H1 (cell line): ENCODE measurements around the gene ABHD10. TPM values are rescaled to one million over a fixed set of nuclear protein-coding genes. Genes with fewer than 3 reads are reported as not detected.

ENCODE experiments used
- CTCF ChIA-PET: fragments of 300-600 bp; sonication (Branson Sonifier 250); formaldehyde crosslinking; loops from one replicate; lab custom pipeline; 2021; ENCODE audit not compliant: partially characterized antibody; lab: Charles Lee
- POLR2A ChIA-PET: fragments of 300-600 bp; sonication (Branson Sonifier 250); formaldehyde crosslinking; loops from one replicate; lab custom pipeline; 2021; ENCODE audit warnings: inconsistent platforms; ENCODE audit not compliant: partially characterized antibody; lab: Charles Lee
- DNase-seq, 2 experiments: peaks; one replicate each; pipeline versions ENCODE4 v3.0.0 to v3.0.0-alpha.2; 2010 to 2022; ENCODE audit warnings: low spot score in 2 of 2, low read depth in 1 of 2, mixed read lengths in 1 of 2
- FAIRE-seq: peaks from 2 replicates; lab custom pipeline; 2011; peaks lifted over from hg19 to GRCh38; lab: Jason Lieb, UNC
- H2AFZ ChIP-seq: 2 replicates; pipeline ENCODE4 v1.8.1; 2012; ENCODE audit warnings: low read length, inconsistent platforms
- H2AK5ac ChIP-seq: 2 replicates; pipeline ENCODE4 v1.6.1; 2013; ENCODE audit warnings: low read depth, low read length
- H2BK120ac ChIP-seq: replicated peaks from 2 replicates; pipeline ENCODE3; 2013; ENCODE audit warnings: low read depth, low read length, inconsistent platforms
- H2BK12ac ChIP-seq: 2 replicates; pipeline ENCODE4 v1.6.1; 2013; ENCODE audit warnings: low read depth, low read length
- H2BK15ac ChIP-seq: 2 replicates; pipeline ENCODE4 v1.6.1; 2013; ENCODE audit warnings: low read length
- H2BK20ac ChIP-seq: 2 replicates; pipeline ENCODE4 v1.6.1; 2013; ENCODE audit warnings: low read length
- H2BK5ac ChIP-seq: 2 replicates; pipeline ENCODE4 v1.6.1; 2013; ENCODE audit warnings: low read depth, low read length
- H3K14ac ChIP-seq: 2 replicates; pipeline ENCODE4 v1.6.1; 2013; ENCODE audit warnings: inconsistent platforms; ENCODE audit not compliant: insufficient read length
- H3K18ac ChIP-seq: 2 replicates; pipeline ENCODE4 v1.6.1; 2013; ENCODE audit warnings: low read length; ENCODE audit errors: extremely low read depth
- H3K23ac ChIP-seq: 2 replicates; pipeline ENCODE4 v1.6.1; 2013; ENCODE audit warnings: inconsistent platforms; ENCODE audit not compliant: insufficient read length
- H3K23me2 ChIP-seq: 2 replicates; pipeline ENCODE4 v1.6.1; 2013; ENCODE audit warnings: low read depth, low read length
- H3K27ac ChIP-seq: 2 replicates; pipeline ENCODE4 v1.6.1; 2011; ENCODE audit warnings: low read depth, low read length, inconsistent platforms
- H3K27me3 ChIP-seq, 4 experiments: replicated peaks in 1 of 4; 1 replicate in 1 of 4; 2 replicates in 3 of 4; pipeline versions ENCODE4 v1.6.1 to v1.8.1; 2011 to 2013; ENCODE audit warnings: low read length in 3 of 4, mild to moderate bottlenecking in 3 of 4, inconsistent platforms in 2 of 4, mixed read lengths in 2 of 4, moderate library complexity in 1 of 4; ENCODE audit not compliant: control insufficient read depth in 3 of 4, insufficient read depth in 3 of 4; ENCODE audit errors: extremely low read depth in 1 of 4
- H3K36me3 ChIP-seq, 4 experiments: 2 replicates each; pipeline versions ENCODE4 v1.6.1 to v1.8.1; 2011 to 2013; ENCODE audit warnings: mild to moderate bottlenecking in 4 of 4, low read length in 3 of 4, moderate library complexity in 2 of 4, control low read depth in 1 of 4, inconsistent platforms in 1 of 4; ENCODE audit not compliant: insufficient read depth in 4 of 4, control insufficient read depth in 2 of 4
- H3K4ac ChIP-seq: replicated peaks from 2 replicates; pipeline ENCODE3; 2013; ENCODE audit warnings: low read length, low read depth, mixed read lengths, inconsistent platforms; ENCODE audit not compliant: insufficient read length
- H3K4me1 ChIP-seq, 4 experiments: replicated peaks in 1 of 4; 1 replicate in 1 of 4; 2 replicates in 3 of 4; pipeline versions ENCODE4 v1.6.1 to v1.8.1; 2011 to 2013; ENCODE audit warnings: low read length in 3 of 4, inconsistent platforms in 2 of 4, mixed read lengths in 1 of 4; ENCODE audit not compliant: insufficient read depth in 4 of 4, control insufficient read depth in 3 of 4
- H3K4me2 ChIP-seq, 2 experiments: 2 replicates each; pipeline versions ENCODE4 v1.6.1 to v1.8.1; 2011 to 2013; ENCODE audit warnings: low read depth in 2 of 2, low read length in 2 of 2, control low read depth in 1 of 2, inconsistent platforms in 1 of 2, mild to moderate bottlenecking in 1 of 2; ENCODE audit not compliant: insufficient read depth in 1 of 2
- H3K4me3 ChIP-seq, 4 experiments: fragments of 200-600, 300-600 bp in 1 of 4; sonication (generic), shearing (Covaris generic), sonication (Bioruptor Twin) in 1 of 4; 2 replicates each; pipeline versions ENCODE4 v1.5.1 to v1.8.1; 2011 to 2016; ENCODE audit warnings: low read length in 4 of 4, low read depth in 3 of 4, control low read depth in 2 of 4, inconsistent platforms in 2 of 4, mild to moderate bottlenecking in 2 of 4, mixed read lengths in 1 of 4, moderate library complexity in 1 of 4; ENCODE audit not compliant: insufficient read depth in 2 of 4; ENCODE audit errors: extremely low read depth in 1 of 4
- H3K56ac ChIP-seq: replicated peaks from 2 replicates; pipeline ENCODE3; 2013; ENCODE audit warnings: low read depth, mild to moderate bottlenecking, mixed read lengths, low read length, inconsistent platforms; ENCODE audit not compliant: insufficient read length
- H3K79me1 ChIP-seq: 2 replicates; pipeline ENCODE4 v1.6.1; 2013; ENCODE audit warnings: low read depth, low read length, control low read depth
- H3K79me2 ChIP-seq, 2 experiments: 2 replicates each; pipeline versions ENCODE4 v1.6.1 to v1.8.1; 2012 to 2013; ENCODE audit warnings: low read length in 2 of 2, mild to moderate bottlenecking in 2 of 2, inconsistent platforms in 1 of 2; ENCODE audit not compliant: insufficient read depth in 2 of 2, control insufficient read depth in 1 of 2
- H3K9ac ChIP-seq, 4 experiments: replicated peaks in 1 of 4; 1 replicate in 1 of 4; 2 replicates in 3 of 4; pipeline versions ENCODE4 v1.6.1 to v1.8.1; 2011 to 2013; ENCODE audit warnings: low read depth in 3 of 4, low read length in 3 of 4, control low read depth in 2 of 4, mild to moderate bottlenecking in 2 of 4, moderate library complexity in 2 of 4, inconsistent platforms in 1 of 4; ENCODE audit errors: extremely low read depth in 1 of 4
- H3K9me3 ChIP-seq, 2 experiments: 2 replicates each; pipeline versions ENCODE4 v1.6.1 to v1.8.1; 2012 to 2013; ENCODE audit warnings: mild to moderate bottlenecking in 2 of 2, moderate library complexity in 2 of 2, control low read depth in 1 of 2, inconsistent platforms in 1 of 2, low read depth in 1 of 2, low read length in 1 of 2, mixed read lengths in 1 of 2; ENCODE audit not compliant: insufficient read depth in 2 of 2
- H4K20me1 ChIP-seq, 2 experiments: replicated peaks in 1 of 2; 2 replicates each; pipeline versions ENCODE3 to v1.8.1; 2011 to 2013; ENCODE audit warnings: inconsistent platforms in 2 of 2, low read length in 2 of 2, mild to moderate bottlenecking in 1 of 2; ENCODE audit not compliant: insufficient read depth in 2 of 2, control insufficient read depth in 1 of 2
- H4K5ac ChIP-seq: 2 replicates; pipeline ENCODE4 v1.6.1; 2013; ENCODE audit warnings: low read length, low read depth, mixed read lengths, inconsistent platforms; ENCODE audit not compliant: insufficient read length
- H4K8ac ChIP-seq: 2 replicates; pipeline ENCODE4 v1.8.0; 2013; ENCODE audit warnings: mild to moderate bottlenecking, moderate library complexity, low read length, inconsistent platforms; ENCODE audit not compliant: insufficient read depth; ENCODE audit errors: extremely low read depth
- H4K91ac ChIP-seq: replicated peaks from 2 replicates; pipeline ENCODE3; 2013; ENCODE audit warnings: low read length, mixed read lengths, inconsistent platforms; ENCODE audit not compliant: insufficient read length
- ATF3 ChIP-seq: IDR thresholded peaks from 2 replicates; pipeline ENCODE4 v1.6.1; 2011; ENCODE audit warnings: low read depth, mild to moderate bottlenecking, low read length; ENCODE audit not compliant: insufficient read depth
- CEBPB ChIP-seq: IDR thresholded peaks from 2 replicates; pipeline ENCODE4 v1.6.1; 2012; ENCODE audit warnings: low read depth, low read length
- CHD2 ChIP-seq: IDR thresholded peaks from 2 replicates; pipeline ENCODE4 v1.6.1; 2012; ENCODE audit warnings: low read length, improper control_type of control experiment
- CTCF ChIP-seq, 3 experiments: IDR thresholded peaks; 1 replicate in 2 of 3; 2 replicates in 1 of 3; pipeline versions ENCODE4 v1.5.1 to v1.6.1; 2011; ENCODE audit warnings: low read length in 3 of 3, mild to moderate bottlenecking in 3 of 3, inconsistent platforms in 2 of 3, low read depth in 1 of 3, moderate library complexity in 1 of 3; ENCODE audit not compliant: insufficient read depth in 1 of 3; ENCODE audit errors: control extremely low read depth in 1 of 3
- HDAC6 ChIP-seq: IDR thresholded peaks from one replicate; pipeline ENCODE4 v1.7.1; 2012; ENCODE audit warnings: low read depth, mild to moderate bottlenecking, inconsistent platforms, low read length, moderate library complexity
- POLR2A ChIP-seq, 2 experiments: IDR thresholded peaks; 1 replicate in 1 of 2; 2 replicates in 1 of 2; pipeline ENCODE4 v1.6.1; 2011; ENCODE audit warnings: low read depth in 2 of 2, low read length in 2 of 2, mild to moderate bottlenecking in 2 of 2; ENCODE audit errors: control extremely low read depth in 1 of 2
- RBBP5 ChIP-seq: IDR thresholded peaks from 2 replicates; pipeline ENCODE4 v1.7.1; 2012; ENCODE audit warnings: low read depth, mild to moderate bottlenecking, inconsistent platforms, low read length, moderate library complexity, borderline replicate concordance
- SIN3A ChIP-seq, 2 experiments: IDR thresholded peaks in 1 of 2; conservative IDR thresholded peaks in 1 of 2; 2 replicates each; pipeline ENCODE4 v1.6.1; 2011 to 2012; ENCODE audit warnings: low read length in 2 of 2, improper control_type of control experiment in 1 of 2, low read depth in 1 of 2, mild to moderate bottlenecking in 1 of 2
- SIX5 ChIP-seq: IDR thresholded peaks from 2 replicates; pipeline ENCODE4 v1.6.1; 2011; ENCODE audit warnings: mild to moderate bottlenecking, low read depth, low read length
- SP2 ChIP-seq: IDR thresholded peaks from 2 replicates; pipeline ENCODE4 v1.6.1; 2012; ENCODE audit warnings: mild to moderate bottlenecking, low read length, inconsistent platforms
- WGBS, 2 experiments: shearing (Covaris generic) in 1 of 2; methylation state at CpG; one replicate each; pipeline versions ENCODE4 v1.1.6 to v1.1.7; 2013 to 2015; ENCODE audit warnings: low lambda C conversion rate in 2 of 2, mixed read lengths in 2 of 2, inconsistent platforms in 1 of 2, low coverage in 1 of 2, missing lambda C conversion rate in 1 of 2; ENCODE audit not compliant: insufficient replicate concordance in 2 of 2, insufficient coverage in 1 of 2, insufficient read length in 1 of 2; ENCODE audit errors: extremely low coverage in 1 of 2, missing lambda C conversion rate in 1 of 2; 5-methylcytosine and 5-hydroxymethylcytosine counted together
- polyA plus RNA-seq, 7 experiments: library from polyadenylated mRNA; depleted of rRNA in 3 of 7; stranded (reverse) in 5 of 7; unstranded in 2 of 7; fragments of >200 nt in 5 of 7; fragments of 200-250 nt in 2 of 7; gene quantifications; 1 replicate in 5 of 7; 2 replicates in 1 of 7; 4 replicates in 1 of 7; pipeline versions ENCODE4 v1.2.1 to v1.2.3, GENCODE V29; 2011 to 2013; ENCODE audit warnings: missing spikeins in 2 of 7, mixed read lengths in 2 of 7
- total RNA-seq: library from RNA; stranded (reverse); fragmentation: NEBNext Ultra II Directional; extraction: Animal tissue kit (Norgen Biotek cat#: 25700); gene quantifications from 2 replicates; pipeline ENCODE4 v1.2.1, GENCODE V29; 2021

The ABHD10 gene
- total and polyA plus RNA-seq, 2 of the 8 experiments (the other 6 are each of a cell fraction or from before 2014, with no cell fraction given): 10.9 to 24.6 TPM

- Histone ChIP-seq H3K18ac (no peak overlapping the region), H3K23me2 (no peaks in the 10 kb centered on the region), H3K79me2 (no peaks in the 10 kb centered on the region), H4K20me1 (no peaks in the 10 kb centered on the region), H3K36me3 (no peaks in the 10 kb centered on the region), H3K4me2 (no peak overlapping the region), H2BK120ac (no peak overlapping the region), H4K5ac (no peak overlapping the region), H3K27ac (no peak overlapping the region), H3K4me1 (peaks cover 0 to 4% (median 0%) of the 10 kb centered on the region in 4 experiments; a peak in 1 of 7 replicates), H2BK5ac (no peak overlapping the region), H3K4ac (no peak overlapping the region), H3K56ac (no peak overlapping the region), H2AFZ (no peak overlapping the region), H3K9ac (no peak overlapping the region), H3K27me3 (no peaks in the 10 kb centered on the region), H4K8ac (no peak overlapping the region), H2AK5ac (no peak overlapping the region), H2BK12ac (no peak overlapping the region; the same call in 1 of the 2 replicates), H3K4me3 (no peak overlapping the region), H2BK20ac (no peak overlapping the region), H3K23ac (no peak overlapping the region), H3K9me3 (no peaks in the 10 kb centered on the region), H4K91ac (no peak overlapping the region), H2BK15ac (no peak overlapping the region), H3K79me1 (no peaks in the 10 kb centered on the region), H3K14ac (no peak overlapping the region)
- no peak for FAIRE-seq
- TF ChIP-seq RBBP5 (no peak), CEBPB (no peak), SP2 (no peak), CHD2 (no peak), SIN3A (conservative IDR thresholded peaks at IDR 0.05 in 1 of 2, IDR thresholded peaks at IDR 0.05 in 1 of 2; ENCODE audit: low read depth in 1 of 2, low read length in 2 of 2) (no peak), SIX5 (no peak), ATF3 (no peak), POLR2A (IDR thresholded peaks at IDR 0.05; ENCODE audit: control extremely low read depth in 1 of 2, low read depth in 2 of 2, low read length in 2 of 2) (no peak), HDAC6 (no peak), CTCF (IDR thresholded peaks at IDR 0.05; ENCODE audit: control extremely low read depth in 1 of 3, insufficient read depth in 1 of 3, low read depth in 1 of 3, low read length in 3 of 3) (no peak)
- POLR2A ChIA-PET: no interaction called here
- CTCF ChIA-PET: no interaction called here
- 90% methylated on average over 9 of the region's 9 CpGs; no CpG with 5 or more reads in 1 of the 2 experiments for WGBS, 2 experiments
- no peak for DNase-seq
These were observed 30.0 kb upstream of the ABHD10 start for GRCh38 chr3:111948786-111949185.
